ENCODE results near the gene EIF2B4.

The EIF2B4 gene

DNA sequence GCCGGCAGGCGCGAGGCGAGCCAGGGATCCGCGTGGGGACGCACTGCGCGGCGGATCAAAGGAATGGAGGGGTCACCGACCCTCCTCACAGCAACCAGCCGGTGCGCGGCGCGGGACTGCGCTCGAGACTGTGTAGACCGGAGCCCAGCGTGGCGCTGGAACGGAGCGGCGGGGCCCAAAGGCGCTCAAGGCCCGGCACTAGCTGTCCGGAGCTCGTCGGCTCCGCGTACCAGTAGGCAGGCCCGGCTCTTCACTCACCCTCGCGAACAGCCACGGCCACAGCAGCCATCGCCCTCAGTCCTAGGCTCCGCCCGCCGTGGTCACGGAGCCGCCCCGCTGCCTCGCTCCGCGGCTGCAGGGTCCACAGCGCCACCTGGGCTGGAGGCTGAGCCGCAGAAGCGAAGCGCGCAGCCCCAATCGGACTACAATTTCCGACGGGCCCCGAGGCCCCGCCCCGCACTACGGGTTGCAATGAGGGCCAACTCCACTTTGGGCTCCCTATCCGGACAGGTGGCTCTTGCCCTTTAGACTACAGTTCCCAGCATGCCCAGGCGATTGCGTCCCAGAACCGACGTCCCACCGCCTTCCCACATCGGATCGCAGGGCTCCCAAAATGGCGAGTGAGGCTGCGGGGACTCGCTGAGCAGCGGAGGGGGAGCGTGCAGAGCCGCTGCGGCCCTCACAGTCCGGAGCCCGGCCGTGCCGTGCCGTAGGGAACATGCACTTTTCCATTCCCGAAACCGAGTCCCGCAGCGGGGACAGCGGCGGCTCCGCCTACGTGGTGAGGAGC lies at the start of gene EIF2B4, which contains the start of gene SNX17:
EIF2B4 (minus strand) TSS at position 313 of the 790 bp plus-strand sequence; CDS start at position 289, 24 bp downstream.
SNX17 (plus strand) TSS at position 591 of the 790 bp plus-strand sequence; CDS start at position 719, 128 bp downstream.
- no peaks in the 10 kb centered on the region for H3K27me3 ChIP-seq (ENCODE audit: control insufficient read depth, insufficient read depth, low read length)
- H3K36me3 ChIP-seq (ENCODE audit: control insufficient read depth, insufficient read depth, low read length) = peaks cover 27% of the 10 kb centered on the region
- WGBS (ENCODE audit: insufficient coverage, insufficient read length) = no CpG with 5 or more reads among the region's 85 CpGs
- peaks cover 3% of the 10 kb centered on the region for H3K4me1 ChIP-seq (ENCODE audit: control insufficient read depth, insufficient read depth, low read length)
- peak; percentile 95 for DNase-seq (ENCODE audit: low read depth, low spot score)
- H3K9me3 ChIP-seq (ENCODE audit: control insufficient read depth, insufficient read depth, low read length) = no peaks in the 10 kb centered on the region
- no peak within 1 kb of the TSS for H3K27ac ChIP-seq (ENCODE audit: low read length)
- H3K4me3 ChIP-seq (ENCODE audit: low read length) = peak within 1 kb of the TSS; percentile 95

GRCh38 chr2:27416151-27416550 lies 46.0 kb upstream of the EIF2B4 start:
- WGBS (ENCODE audit: insufficient coverage, insufficient read length) = no CpG with 5 or more reads among the region's 6 CpGs
- DNase-seq (ENCODE audit: low read depth, low spot score) = no peak
- Histone ChIP-seq H3K4me1 (ENCODE audit: control insufficient read depth, insufficient read depth, low read length) (no peaks in the 10 kb centered on the region), H3K36me3 (ENCODE audit: control insufficient read depth, insufficient read depth, low read length) (no peaks in the 10 kb centered on the region), H3K9me3 (ENCODE audit: control insufficient read depth, insufficient read depth, low read length) (no peaks in the 10 kb centered on the region), H3K4me3 (ENCODE audit: low read length) (no peak overlapping the region), H3K27me3 (ENCODE audit: control insufficient read depth, insufficient read depth, low read length) (no peaks in the 10 kb centered on the region), H3K27ac (ENCODE audit: low read length) (no peak overlapping the region)

DNA sequence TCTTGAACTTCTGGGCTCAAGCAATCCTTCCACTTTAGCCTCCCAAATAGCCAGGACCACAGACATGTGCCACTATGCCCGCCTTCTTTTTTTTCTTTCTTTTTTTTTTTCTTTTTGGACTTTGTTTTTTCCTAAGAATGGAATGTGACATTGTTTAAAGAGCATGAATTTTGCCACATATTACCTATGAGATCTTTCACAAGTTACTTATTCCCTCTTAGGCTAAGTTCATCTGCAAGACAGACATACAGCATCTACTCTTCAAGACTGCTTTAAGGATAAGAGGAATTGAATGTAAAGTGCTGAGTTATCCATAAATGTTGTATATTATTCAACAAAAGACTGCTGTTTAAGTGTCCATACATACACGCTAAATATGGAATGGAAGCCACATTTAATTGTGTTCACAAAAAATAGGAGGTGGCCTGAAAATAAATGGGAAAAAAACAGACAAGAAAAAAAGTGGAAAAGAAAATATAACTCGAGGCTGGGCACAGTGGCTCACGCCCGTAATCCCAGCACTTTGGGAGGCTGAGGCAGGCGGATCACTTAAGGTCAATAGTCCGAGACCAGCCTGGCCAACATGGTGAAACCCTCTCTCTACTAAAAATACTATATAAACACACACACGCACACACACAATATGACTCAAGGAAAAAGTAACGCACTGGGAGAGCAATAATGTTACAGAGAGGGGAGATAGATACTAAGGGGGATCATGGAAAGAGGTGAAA lies 42.4 kb upstream of the EIF2B4 start:
- Histone ChIP-seq H3K4me3 (ENCODE audit: low read length) (no peak overlapping the region), H3K27me3 (ENCODE audit: control insufficient read depth, insufficient read depth, low read length) (no peaks in the 10 kb centered on the region), H3K36me3 (ENCODE audit: control insufficient read depth, insufficient read depth, low read length) (no peaks in the 10 kb centered on the region), H3K27ac (ENCODE audit: low read length) (no peak overlapping the region), H3K9me3 (ENCODE audit: control insufficient read depth, insufficient read depth, low read length) (no peaks in the 10 kb centered on the region), H3K4me1 (ENCODE audit: control insufficient read depth, insufficient read depth, low read length) (no peaks in the 10 kb centered on the region; the same call in 1 of the 2 replicates)
- WGBS (ENCODE audit: insufficient coverage, insufficient read length) = no CpG with 5 or more reads among the region's 9 CpGs
- no peak for DNase-seq (ENCODE audit: low read depth, low spot score)

GRCh38 chr2:27409321-27410073 lies 39.4 kb upstream of the EIF2B4 start, which contains the start of gene PPM1G:
TSS of gene PPM1G (minus strand) at chr2:27409591. CDS start at chr2:27409422, 169 bp downstream.
- Histone ChIP-seq H3K4me1 (ENCODE audit: control insufficient read depth, insufficient read depth, low read length) (no peaks in the 10 kb centered on the region; the same call in 1 of the 2 replicates), H3K36me3 (ENCODE audit: control insufficient read depth, insufficient read depth, low read length) (no peaks in the 10 kb centered on the region), H3K4me3 (ENCODE audit: low read length) (peak within 1 kb of the TSS; percentile 94), H3K27me3 (ENCODE audit: control insufficient read depth, insufficient read depth, low read length) (no peaks in the 10 kb centered on the region), H3K9me3 (ENCODE audit: control insufficient read depth, insufficient read depth, low read length) (no peaks in the 10 kb centered on the region), H3K27ac (ENCODE audit: low read length) (no peak within 1 kb of the TSS)
- peak; percentile 85 for DNase-seq (ENCODE audit: low read depth, low spot score)
- WGBS (ENCODE audit: insufficient coverage, insufficient read length) = no CpG with 5 or more reads among the region's 82 CpGs

DNA sequence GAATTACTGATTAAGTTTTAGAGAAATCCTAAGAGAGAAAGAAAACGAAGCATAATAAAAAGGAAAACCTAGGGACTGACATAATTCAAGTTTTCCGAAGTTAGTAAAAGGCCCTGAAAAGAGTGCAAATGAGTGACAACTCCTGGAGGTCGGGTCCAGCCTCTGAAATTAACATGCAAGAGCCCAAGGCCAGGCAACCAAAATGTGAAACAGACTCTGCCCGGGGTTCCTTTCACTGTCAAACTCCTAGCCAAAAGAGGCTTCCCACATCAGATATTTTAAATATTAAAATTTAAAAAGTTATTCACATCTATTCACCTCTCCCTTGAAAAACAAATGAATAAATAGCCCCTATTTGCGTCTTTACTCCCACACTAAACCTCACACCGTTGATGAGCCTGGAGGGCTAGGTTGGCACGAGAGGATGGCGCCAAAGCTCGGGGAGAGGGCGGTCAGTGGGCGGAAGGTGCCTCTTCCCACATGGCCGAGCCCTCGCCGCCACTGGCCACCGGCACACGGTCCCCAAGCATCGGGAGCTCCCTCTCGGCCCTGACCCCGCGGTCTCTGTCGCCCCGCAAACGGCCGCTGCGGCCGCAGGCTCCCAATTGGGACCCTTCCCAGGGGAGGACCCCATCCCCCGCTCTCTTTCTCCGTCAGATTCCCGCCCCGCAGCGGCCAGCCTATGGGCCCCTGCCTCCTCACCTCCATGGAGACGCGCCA lies 38.6 kb upstream of the EIF2B4 start:
- no CpG with 5 or more reads among the region's 33 CpGs for WGBS (ENCODE audit: insufficient coverage, insufficient read length)
- Histone ChIP-seq H3K4me3 (ENCODE audit: low read length) (peak overlapping the region; percentile 94), H3K27ac (ENCODE audit: low read length) (no peak overlapping the region), H3K36me3 (ENCODE audit: control insufficient read depth, insufficient read depth, low read length) (no peaks in the 10 kb centered on the region), H3K27me3 (ENCODE audit: control insufficient read depth, insufficient read depth, low read length) (no peaks in the 10 kb centered on the region), H3K9me3 (ENCODE audit: control insufficient read depth, insufficient read depth, low read length) (no peaks in the 10 kb centered on the region), H3K4me1 (ENCODE audit: control insufficient read depth, insufficient read depth, low read length) (no peaks in the 10 kb centered on the region; the same call in 1 of the 2 replicates)
- DNase-seq (ENCODE audit: low read depth, low spot score) = no peak

DNA sequence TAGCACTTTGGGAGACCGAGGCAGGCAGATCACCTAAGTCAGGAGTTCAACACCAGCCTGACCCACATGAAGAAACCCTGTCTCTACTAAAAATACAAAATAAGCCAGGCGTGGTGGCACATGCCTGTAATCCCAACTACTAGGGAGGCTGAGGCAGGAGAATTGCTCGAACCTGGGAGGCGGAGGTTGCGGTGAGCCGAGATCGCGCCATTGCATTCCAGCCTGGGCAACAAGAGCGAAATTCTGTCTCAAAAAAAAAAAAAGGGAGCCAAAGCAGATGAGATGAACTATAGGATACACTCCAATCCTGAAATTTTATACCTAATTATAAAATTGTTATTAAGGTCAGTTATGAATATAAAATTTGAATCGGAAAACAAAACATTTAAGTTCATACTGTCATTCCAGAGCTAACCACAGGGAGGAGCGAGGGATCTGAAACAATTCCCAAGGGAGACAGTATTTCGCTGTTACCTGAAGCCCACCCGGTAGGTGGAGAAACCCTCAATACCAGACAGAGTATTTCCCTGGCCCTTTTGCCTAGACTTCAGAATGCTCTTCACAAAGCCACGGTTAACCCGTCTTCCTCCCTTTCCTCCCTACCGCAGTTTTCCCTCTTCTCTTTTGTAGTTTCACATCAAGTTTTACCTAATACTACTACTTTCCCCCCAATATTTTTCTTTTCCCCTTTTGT lies 37.8 kb upstream of the EIF2B4 start:
- WGBS (ENCODE audit: insufficient coverage, insufficient read length) = 100% methylated on average over 1 of the region's 16 CpGs

GRCh38 chr2:27400348-27401135 lies 30.4 kb upstream of the EIF2B4 start:
- H3K27me3 ChIP-seq (ENCODE audit: control insufficient read depth, insufficient read depth, low read length) = no peaks in the 10 kb centered on the region
- no peaks in the 10 kb centered on the region for H3K9me3 ChIP-seq (ENCODE audit: control insufficient read depth, insufficient read depth, low read length)
- H3K36me3 ChIP-seq (ENCODE audit: control insufficient read depth, insufficient read depth, low read length) = no peaks in the 10 kb centered on the region
- H3K27ac ChIP-seq (ENCODE audit: low read length) = no peak overlapping the region
- no peak overlapping the region for H3K4me3 ChIP-seq (ENCODE audit: low read length)
- WGBS (ENCODE audit: insufficient coverage, insufficient read length) = no CpG with 5 or more reads among the region's 2 CpGs
- DNase-seq (ENCODE audit: low read depth, low spot score) = no peak
- no peaks in the 10 kb centered on the region for H3K4me1 ChIP-seq (ENCODE audit: control insufficient read depth, insufficient read depth, low read length)

More for the DNA sequence above, 37.8 kb upstream of the EIF2B4 start:
- Histone ChIP-seq H3K27ac (ENCODE audit: low read length) (no peak overlapping the region), H3K4me1 (ENCODE audit: control insufficient read depth, insufficient read depth, low read length) (no peaks in the 10 kb centered on the region; the same call in 1 of the 2 replicates), H3K36me3 (ENCODE audit: control insufficient read depth, insufficient read depth, low read length) (no peaks in the 10 kb centered on the region), H3K27me3 (ENCODE audit: control insufficient read depth, insufficient read depth, low read length) (no peaks in the 10 kb centered on the region), H3K4me3 (ENCODE audit: low read length) (peak overlapping the region; percentile 40; the same call in 1 of the 2 replicates), H3K9me3 (ENCODE audit: control insufficient read depth, insufficient read depth, low read length) (no peaks in the 10 kb centered on the region)
- DNase-seq (ENCODE audit: low read depth, low spot score) = no peak

- Histone ChIP-seq H3K9me3 (ENCODE audit: control insufficient read depth, insufficient read depth, low read length) (no peaks in the 10 kb centered on the region), H3K27ac (ENCODE audit: low read length) (no peak overlapping the region), H3K4me3 (ENCODE audit: low read length) (no peak overlapping the region), H3K36me3 (ENCODE audit: control insufficient read depth, insufficient read depth, low read length) (no peaks in the 10 kb centered on the region), H3K4me1 (ENCODE audit: control insufficient read depth, insufficient read depth, low read length) (no peaks in the 10 kb centered on the region), H3K27me3 (ENCODE audit: control insufficient read depth, insufficient read depth, low read length) (no peaks in the 10 kb centered on the region)
- no CpG with 5 or more reads among the region's 5 CpGs for WGBS (ENCODE audit: insufficient coverage, insufficient read length)
- DNase-seq (ENCODE audit: low read depth, low spot score) = no peak
Measured at GRCh38 chr2:27398962-27399361, 28.8 kb upstream of the EIF2B4 start.

DNA sequence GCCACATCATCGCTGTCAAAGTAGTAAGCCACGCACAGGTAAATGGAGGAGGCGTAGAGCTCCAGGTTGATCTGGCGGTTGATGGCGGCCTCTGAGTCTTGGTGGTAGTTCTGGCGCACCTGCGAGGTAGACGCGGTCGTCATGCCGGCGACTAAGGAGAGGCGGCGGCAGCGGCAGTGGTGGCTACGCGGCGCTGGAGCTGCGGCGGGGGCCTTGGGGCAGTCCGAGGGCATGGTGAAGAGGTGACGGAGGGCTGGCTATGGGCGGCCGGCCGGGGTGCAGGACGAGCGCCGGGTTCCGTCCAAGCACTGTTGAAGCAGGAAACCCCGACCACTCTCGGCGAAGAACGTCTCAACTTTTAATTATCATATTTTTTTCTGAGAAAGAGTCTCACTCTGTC lies 23.1 kb upstream of the EIF2B4 start:
- Histone ChIP-seq H3K27ac (ENCODE audit: low read length) (no peak overlapping the region), H3K27me3 (ENCODE audit: control insufficient read depth, insufficient read depth, low read length) (no peaks in the 10 kb centered on the region), H3K4me1 (ENCODE audit: control insufficient read depth, insufficient read depth, low read length) (no peaks in the 10 kb centered on the region), H3K9me3 (ENCODE audit: control insufficient read depth, insufficient read depth, low read length) (no peaks in the 10 kb centered on the region), H3K4me3 (ENCODE audit: low read length) (no peak overlapping the region), H3K36me3 (ENCODE audit: control insufficient read depth, insufficient read depth, low read length) (0 out of 2 replicates have a peak, but pooled peaks cover 3% of the 10 kb centered on the region)
- no CpG with 5 or more reads among the region's 33 CpGs for WGBS (ENCODE audit: insufficient coverage, insufficient read length)
- no peak for DNase-seq (ENCODE audit: low read depth, low spot score)

All from iPS DF 6.9 (cell line).